SK-N-SH (cell line): ENCODE data around the gene ADCK1. TPM values are rescaled to one million over a fixed set of nuclear protein-coding genes. Genes with fewer than 3 reads are reported as not detected.
"Not testable (repeated sequence)": the region's sequence is repeated elsewhere in the genome, so short reads cannot be mapped to it uniquely, and the experiment has no call there.

Experiments used
- CTCF ChIA-PET: fragments of 300-600, 350-600 bp; formaldehyde crosslinking; extraction: SDS; loops from one replicate; lab custom pipeline; 2021; lab: Yijun Ruan, JAX
- POLR2A ChIA-PET: fragments of 350-600 bp; sonication (Branson Sonifier 250); formaldehyde crosslinking; extraction: SDS; loops from one replicate; lab custom pipeline; 2020; ENCODE audit warnings: antibody characterized with exemption, inconsistent platforms; lab: Yijun Ruan, JAX
- DNase-seq: peaks from one replicate; pipeline ENCODE4 v3.0.0; 2012
- H2AFZ ChIP-seq: fragments of 200-600 bp; sonication (generic); 2 replicates; pipeline ENCODE4 v1.8.1; 2016; ENCODE audit warnings: antibody characterized with exemption, mild to moderate bottlenecking, low read depth
- H3F3A ChIP-seq: fragments of 200-600 bp; sonication (generic); replicated peaks from 2 replicates; pipeline ENCODE3; 2016; ENCODE audit warnings: antibody characterized with exemption, mild to moderate bottlenecking; ENCODE audit not compliant: insufficient read depth
- H3K27ac ChIP-seq, 2 experiments: fragments of 200-500 bp in 1 of 2; fragments of 200-600 bp in 1 of 2; sonication (Bioruptor generic) in 1 of 2; sonication (generic), shearing (Covaris generic) in 1 of 2; 2 replicates each; pipeline versions ENCODE4 v1.5.1 to v1.6.1; 2014 to 2016; ENCODE audit warnings: low read depth in 2 of 2, inconsistent platforms in 1 of 2, low read length in 1 of 2, mild to moderate bottlenecking in 1 of 2, mixed read lengths in 1 of 2
- H3K27me3 ChIP-seq: fragments of 200-600 bp; sonication (generic), shearing (Covaris generic); 2 replicates; pipeline ENCODE4 v1.6.1; 2016; ENCODE audit warnings: mixed run types; ENCODE audit not compliant: insufficient read depth
- H3K36me3 ChIP-seq, 2 experiments: fragments of 200-500 bp in 1 of 2; fragments of 200-600 bp in 1 of 2; sonication (Bioruptor generic) in 1 of 2; sonication (generic) in 1 of 2; replicated peaks in 1 of 2; 2 replicates each; pipeline versions ENCODE3 to v1.5.1; 2014 to 2016; ENCODE audit warnings: low read length in 1 of 2, mild to moderate bottlenecking in 1 of 2; ENCODE audit not compliant: insufficient read depth in 2 of 2, control insufficient read depth in 1 of 2
- H3K4me1 ChIP-seq, 2 experiments: fragments of 200-500 bp in 1 of 2; fragments of 200-600 bp in 1 of 2; sonication (Bioruptor generic) in 1 of 2; sonication (generic), shearing (Covaris generic) in 1 of 2; 2 replicates each; pipeline versions ENCODE4 v1.5.1 to v1.6.1; 2014 to 2016; ENCODE audit warnings: low read depth in 1 of 2, low read length in 1 of 2, mixed run types in 1 of 2; ENCODE audit not compliant: insufficient read depth in 2 of 2, control insufficient read depth in 1 of 2
- H3K4me2 ChIP-seq: fragments of 200-600 bp; sonication (generic), shearing (Covaris generic); 2 replicates; pipeline ENCODE4 v1.6.1; 2017; ENCODE audit warnings: mixed run types
- H3K4me3 ChIP-seq, 2 experiments: fragments of 200-500 bp in 1 of 2; fragments of 200-600 bp in 1 of 2; sonication (Bioruptor generic) in 1 of 2; sonication (generic), shearing (Covaris generic) in 1 of 2; 2 replicates each; pipeline versions ENCODE4 v1.5.1 to v1.8.1; 2014 to 2016; ENCODE audit warnings: low read depth in 2 of 2, inconsistent platforms in 1 of 2, low read length in 1 of 2, mild to moderate bottlenecking in 1 of 2, mixed read lengths in 1 of 2, moderate library complexity in 1 of 2
- H3K79me2 ChIP-seq: fragments of 200-600 bp; sonication (generic); 2 replicates; pipeline ENCODE4 v1.8.1; 2017; ENCODE audit warnings: mild to moderate bottlenecking; ENCODE audit not compliant: insufficient read depth
- H3K9ac ChIP-seq: fragments of 200-600 bp; sonication (generic); 2 replicates; pipeline ENCODE4 v1.6.1; 2017; ENCODE audit warnings: mixed run types
- H3K9me2 ChIP-seq: fragments of 200-600 bp; sonication (generic); 2 replicates; pipeline ENCODE4 v1.6.1; 2017; ENCODE audit warnings: mixed run types
- H3K9me3 ChIP-seq: fragments of 200-600 bp; sonication (generic); 2 replicates; pipeline ENCODE4 v1.6.1; 2017; ENCODE audit warnings: mixed run types, mild to moderate bottlenecking, moderate library complexity
- H4K20me1 ChIP-seq: fragments of 200-600 bp; sonication (generic); 2 replicates; pipeline ENCODE4 v1.6.1; 2017; ENCODE audit warnings: mild to moderate bottlenecking, mixed run types; ENCODE audit not compliant: insufficient read depth
- CHD2 ChIP-seq: fragments of 150-350 bp; IDR thresholded peaks from 2 replicates; pipeline ENCODE4 v1.6.1; 2018; ENCODE audit warnings: low read length; ENCODE audit not compliant: partially characterized antibody
- FOSL2 ChIP-seq: IDR thresholded peaks from 2 replicates; pipeline ENCODE4 v1.4.0; 2012; ENCODE audit warnings: low read depth, mild to moderate bottlenecking, moderate library complexity, borderline replicate concordance
- MXI1 ChIP-seq: IDR thresholded peaks from 2 replicates; pipeline ENCODE4 v1.6.1; 2012; ENCODE audit warnings: mild to moderate bottlenecking, low read depth, low read length, improper control_type of control experiment
- POLR2AphosphoS5 ChIP-seq: IDR thresholded peaks from 2 replicates; pipeline ENCODE4 v1.6.1; 2012; ENCODE audit warnings: low read depth, low read length
- RAD21 ChIP-seq: IDR thresholded peaks from 2 replicates; pipeline ENCODE4 v1.6.1; 2012; ENCODE audit warnings: mild to moderate bottlenecking, low read length
- RCOR1 ChIP-seq: fragments of 150-350 bp; IDR thresholded peaks from 2 replicates; pipeline ENCODE4 v1.6.1; 2017; ENCODE audit warnings: antibody characterized with exemption, low read length
- RFX5 ChIP-seq: IDR thresholded peaks from 2 replicates; pipeline ENCODE4 v1.6.1; 2012; ENCODE audit warnings: mild to moderate bottlenecking, improper control_type of control experiment, low read length
- SMC3 ChIP-seq: IDR thresholded peaks from 2 replicates; pipeline ENCODE4 v1.6.1; 2012; ENCODE audit warnings: low read depth, low read length, improper control_type of control experiment
- TAF1 ChIP-seq: IDR thresholded peaks from 2 replicates; pipeline ENCODE4 v1.6.1; 2012; ENCODE audit warnings: low read depth, mild to moderate bottlenecking, low read length, moderate library complexity, borderline replicate concordance
- YY1 ChIP-seq: IDR thresholded peaks from 2 replicates; pipeline ENCODE4 v1.4.0; 2012; ENCODE audit warnings: low read depth, mild to moderate bottlenecking
- WGBS: methylation state at CpG from one replicate; pipeline ENCODE4 v1.1.6; 2017; ENCODE audit warnings: low lambda C conversion rate; 5-methylcytosine and 5-hydroxymethylcytosine counted together
- polyA plus RNA-seq, 3 experiments: library from polyadenylated mRNA; depleted of rRNA; stranded (reverse); fragments of >200 nt; gene quantifications; 2 replicates each; pipeline ENCODE4 v1.2.3, GENCODE V29; 2012
- TF ChIP-seq, protein P1 (sequence below): IDR thresholded peaks from 2 replicates; pipeline ENCODE4 v1.4.0; 2012; ENCODE audit warnings: low read depth, borderline replicate concordance
- TF ChIP-seq, protein P2 (sequence below): fragments of 150-350 bp; IDR thresholded peaks from 2 replicates; pipeline ENCODE4 v1.6.1; 2016; ENCODE audit warnings: mild to moderate bottlenecking, low read depth, low read length
- TF ChIP-seq, protein P3 (sequence below): fragments of 200-600 bp; sonication (generic); IDR thresholded peaks from 2 replicates; pipeline ENCODE4 v1.6.1; 2017; ENCODE audit warnings: antibody characterized with exemption, mild to moderate bottlenecking, moderate library complexity

The ADCK1 gene
- polyA plus RNA-seq, 1 of the 3 experiments (the other 2 are of a cell fraction) = 11.4 TPM

DNA sequence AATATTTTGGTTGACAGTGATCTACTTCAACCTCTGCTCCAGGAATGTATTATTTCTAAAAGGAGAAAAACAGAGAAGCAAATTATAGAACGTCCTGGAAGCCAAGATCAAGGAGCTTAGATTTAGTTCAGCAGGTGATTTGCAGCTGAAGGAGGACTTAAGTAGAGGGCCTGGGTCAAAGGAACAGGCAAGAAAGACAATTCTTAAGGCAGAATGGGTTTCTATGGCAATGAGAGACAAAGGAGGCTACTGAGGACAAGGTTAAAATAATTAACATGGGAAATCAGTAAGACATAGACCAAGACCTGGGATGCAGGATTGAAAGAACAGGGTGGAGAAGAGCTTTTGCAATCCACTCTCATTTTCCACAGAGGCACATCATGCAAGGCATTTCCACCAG is 36.6 kb upstream of the ADCK1 start (continued):
- no peak for TF ChIP-seq MXI1
- TF ChIP-seq, protein P1, sequence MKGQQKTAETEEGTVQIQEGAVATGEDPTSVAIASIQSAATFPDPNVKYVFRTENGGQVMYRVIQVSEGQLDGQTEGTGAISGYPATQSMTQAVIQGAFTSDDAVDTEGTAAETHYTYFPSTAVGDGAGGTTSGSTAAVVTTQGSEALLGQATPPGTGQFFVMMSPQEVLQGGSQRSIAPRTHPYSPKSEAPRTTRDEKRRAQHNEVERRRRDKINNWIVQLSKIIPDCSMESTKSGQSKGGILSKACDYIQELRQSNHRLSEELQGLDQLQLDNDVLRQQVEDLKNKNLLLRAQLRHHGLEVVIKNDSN = no peak
- no peak for TF ChIP-seq TAF1
- TF ChIP-seq, protein P2, sequence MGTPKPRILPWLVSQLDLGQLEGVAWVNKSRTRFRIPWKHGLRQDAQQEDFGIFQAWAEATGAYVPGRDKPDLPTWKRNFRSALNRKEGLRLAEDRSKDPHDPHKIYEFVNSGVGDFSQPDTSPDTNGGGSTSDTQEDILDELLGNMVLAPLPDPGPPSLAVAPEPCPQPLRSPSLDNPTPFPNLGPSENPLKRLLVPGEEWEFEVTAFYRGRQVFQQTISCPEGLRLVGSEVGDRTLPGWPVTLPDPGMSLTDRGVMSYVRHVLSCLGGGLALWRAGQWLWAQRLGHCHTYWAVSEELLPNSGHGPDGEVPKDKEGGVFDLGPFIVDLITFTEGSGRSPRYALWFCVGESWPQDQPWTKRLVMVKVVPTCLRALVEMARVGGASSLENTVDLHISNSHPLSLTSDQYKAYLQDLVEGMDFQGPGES = no peak

DNA sequence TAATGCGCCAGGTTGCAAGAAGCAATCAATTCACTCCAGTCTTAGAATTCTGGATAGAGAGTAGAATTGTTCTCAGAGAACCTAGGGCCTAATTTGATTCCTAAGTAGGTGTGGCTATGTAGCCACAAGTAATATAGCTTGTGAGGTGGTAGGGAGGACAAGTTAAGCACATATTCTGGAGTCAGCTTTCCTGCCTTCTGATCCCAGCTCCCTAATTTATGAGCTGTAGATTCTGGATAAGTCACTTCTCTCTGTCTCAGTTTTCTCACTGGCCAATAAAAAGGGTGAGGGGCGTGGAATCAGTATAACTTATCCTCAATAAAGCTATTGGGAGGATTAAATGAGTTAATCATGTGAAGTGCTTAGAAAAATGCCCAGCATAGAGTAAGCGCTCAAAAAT is 35.9 kb upstream of the ADCK1 start:
- 82% methylated on average over 3 of the region's 3 CpGs for WGBS
- POLR2A ChIA-PET = no interaction called here

DNA sequence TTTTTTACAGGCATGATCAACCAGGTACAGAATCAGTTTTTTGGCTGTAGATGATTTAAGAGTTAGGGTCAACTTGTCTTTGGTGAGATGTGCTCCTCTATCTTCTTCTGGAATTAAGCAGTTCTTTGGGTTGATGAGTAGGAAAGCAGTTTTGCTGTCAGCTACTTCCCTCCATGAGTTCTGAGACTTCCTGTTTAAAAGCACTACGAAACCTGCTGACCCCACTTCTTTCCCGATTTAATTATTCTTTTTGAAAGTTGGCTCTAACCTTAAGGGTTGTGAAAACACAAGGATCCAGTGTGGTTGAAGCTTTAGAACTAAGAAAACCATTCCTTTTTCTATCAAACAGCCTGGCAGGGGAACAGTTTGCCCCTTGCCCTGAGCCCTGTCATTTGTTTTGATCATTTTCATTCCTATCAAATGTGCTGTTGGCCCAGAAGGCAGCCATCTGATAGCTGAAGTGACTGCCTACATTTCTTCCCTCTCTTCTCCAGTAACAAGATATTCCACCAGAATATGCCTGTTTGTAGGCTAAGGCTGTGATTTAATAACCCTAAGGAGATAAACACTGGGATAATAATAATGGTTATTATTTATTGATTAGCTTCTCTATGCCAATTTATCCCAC is 31.4 kb upstream of the ADCK1 start:
- H4K20me1 ChIP-seq, H3F3A ChIP-seq, CTCF ChIA-PET, H3K9ac ChIP-seq, H3K27ac ChIP-seq, DNase-seq, H3K9me2 ChIP-seq, H3K79me2 ChIP-seq, H3K27me3 ChIP-seq, H3K4me3 ChIP-seq, H3K36me3 ChIP-seq, H2AFZ ChIP-seq, H3K9me3 ChIP-seq, H3K4me1 ChIP-seq, POLR2A ChIA-PET, H3K4me2 ChIP-seq: not testable (repeated sequence)
- 68% methylated on average over 2 of the region's 2 CpGs for WGBS

More for the DNA sequence above, 35.9 kb upstream of the ADCK1 start:
- no peak for DNase-seq
- no peak overlapping the region for H3K9ac ChIP-seq
- peaks cover 0 to 7% of the 10 kb centered on the region in 2 experiments; a peak in 3 of 4 replicates for H3K4me1 ChIP-seq
- peaks cover 0 to 3% of the 10 kb centered on the region in 2 experiments for H3K36me3 ChIP-seq
- H3K9me3 ChIP-seq = no peaks in the 10 kb centered on the region
- H2AFZ ChIP-seq = no peak overlapping the region
- H3K27me3 ChIP-seq = no peaks in the 10 kb centered on the region
- TF ChIP-seq YY1 = no peak
- TF ChIP-seq SMC3 = no peak
- TF ChIP-seq RFX5 = no peak
- TF ChIP-seq FOSL2 = no peak
- no peak for TF ChIP-seq RAD21
- TF ChIP-seq, protein P1 = no peak
- TF ChIP-seq POLR2AphosphoS5 = no peak
- TF ChIP-seq CHD2 = no peak
- TF ChIP-seq, protein P3, sequence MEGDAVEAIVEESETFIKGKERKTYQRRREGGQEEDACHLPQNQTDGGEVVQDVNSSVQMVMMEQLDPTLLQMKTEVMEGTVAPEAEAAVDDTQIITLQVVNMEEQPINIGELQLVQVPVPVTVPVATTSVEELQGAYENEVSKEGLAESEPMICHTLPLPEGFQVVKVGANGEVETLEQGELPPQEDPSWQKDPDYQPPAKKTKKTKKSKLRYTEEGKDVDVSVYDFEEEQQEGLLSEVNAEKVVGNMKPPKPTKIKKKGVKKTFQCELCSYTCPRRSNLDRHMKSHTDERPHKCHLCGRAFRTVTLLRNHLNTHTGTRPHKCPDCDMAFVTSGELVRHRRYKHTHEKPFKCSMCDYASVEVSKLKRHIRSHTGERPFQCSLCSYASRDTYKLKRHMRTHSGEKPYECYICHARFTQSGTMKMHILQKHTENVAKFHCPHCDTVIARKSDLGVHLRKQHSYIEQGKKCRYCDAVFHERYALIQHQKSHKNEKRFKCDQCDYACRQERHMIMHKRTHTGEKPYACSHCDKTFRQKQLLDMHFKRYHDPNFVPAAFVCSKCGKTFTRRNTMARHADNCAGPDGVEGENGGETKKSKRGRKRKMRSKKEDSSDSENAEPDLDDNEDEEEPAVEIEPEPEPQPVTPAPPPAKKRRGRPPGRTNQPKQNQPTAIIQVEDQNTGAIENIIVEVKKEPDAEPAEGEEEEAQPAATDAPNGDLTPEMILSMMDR = no peak
- no peak for TF ChIP-seq RCOR1
- CTCF ChIA-PET = no interaction called here
- H3K79me2 ChIP-seq = peaks cover 19% of the 10 kb centered on the region
- H3F3A ChIP-seq = no peaks in the 10 kb centered on the region
- peaks cover 13% of the 10 kb centered on the region for H4K20me1 ChIP-seq
- no peaks in the 10 kb centered on the region for H3K9me2 ChIP-seq
- H3K27ac ChIP-seq = no peak overlapping the region
- no peak overlapping the region for H3K4me2 ChIP-seq
- H3K4me3 ChIP-seq = no peak overlapping the region

DNA sequence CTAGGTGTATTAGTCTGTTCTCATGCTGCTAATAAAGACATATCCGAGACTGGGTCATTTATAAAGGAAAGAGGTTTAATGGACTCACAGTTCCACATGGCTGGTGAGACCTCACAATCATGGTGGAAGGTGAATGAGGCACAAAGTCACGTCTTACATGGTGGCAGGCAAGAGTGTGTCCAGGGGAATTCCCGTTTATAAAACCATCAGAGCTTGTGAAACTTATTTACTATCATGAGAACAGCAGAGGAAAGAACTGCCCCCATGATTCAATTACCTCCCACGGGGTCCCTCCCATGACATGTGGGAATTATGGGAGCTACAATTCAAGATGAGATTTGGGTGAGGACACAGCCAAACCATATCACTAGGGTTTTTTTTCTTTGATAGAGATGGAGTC is 25.9 kb upstream of the ADCK1 start:
- H3K9me3 ChIP-seq, H3K79me2 ChIP-seq, H3K9ac ChIP-seq, CTCF ChIA-PET, DNase-seq, H4K20me1 ChIP-seq, H3K27me3 ChIP-seq, H3K9me2 ChIP-seq, H3F3A ChIP-seq, H3K4me2 ChIP-seq, H3K4me3 ChIP-seq, H3K4me1 ChIP-seq, H3K27ac ChIP-seq, H2AFZ ChIP-seq, H3K36me3 ChIP-seq: not testable (repeated sequence)
- 33% methylated on average over 4 of the region's 4 CpGs for WGBS
- POLR2A ChIA-PET = interaction anchor here (0.7 kb wide), 1 partner anchor 22 kb away, joined by 3 read pairs; no protein-coding TSS in a partner anchor
